IgD-negative memory B cell (primary cell): Measurements from ENCODE around the gene MFF. TPM values are rescaled to one million over a fixed set of nuclear protein-coding genes. Genes with fewer than 3 reads are reported as not detected.

Experiments used
- H3K27ac Mint-ChIP-seq, 3 donors: one replicate each; pipeline ENCODE4 v1.8.0; 2020 to 2022; ENCODE audit warnings: mild to moderate bottlenecking in 3 of 3, mixed read lengths in 3 of 3, moderate library complexity in 1 of 3
- H3K27me3 Mint-ChIP-seq: one replicate; pipeline ENCODE4 v1.8.0; 2021; ENCODE audit warnings: mixed read lengths
- H3K36me3 Mint-ChIP-seq: one replicate; pipeline ENCODE4 v1.8.0; 2020; ENCODE audit warnings: mild to moderate bottlenecking, mixed read lengths
- H3K4me1 Mint-ChIP-seq, 3 donors: one replicate each; pipeline ENCODE4 v1.8.0; 2020 to 2022; ENCODE audit warnings: mixed read lengths in 3 of 3, mild to moderate bottlenecking in 1 of 3
- H3K4me3 Mint-ChIP-seq, 4 donors: one replicate each; pipeline ENCODE4 v1.8.0; 2020 to 2022; ENCODE audit warnings: mild to moderate bottlenecking in 4 of 4, mixed read lengths in 4 of 4, moderate library complexity in 3 of 4
- H3K9me3 Mint-ChIP-seq, 3 donors: one replicate each; pipeline ENCODE4 v1.8.0; 2020 to 2021; ENCODE audit warnings: mixed read lengths in 3 of 3, mild to moderate bottlenecking in 1 of 3
- polyA plus RNA-seq: library from polyadenylated mRNA; unstranded; fragments of 300-500 nt; fragmentation: Illumina TruSeq; gene quantifications from one replicate; pipeline ENCODE4 v1.2.3, GENCODE V29; 2021

Gene MFF
- polyA plus RNA-seq, 1 donor from 2014 or later = 139 TPM

GRCh38 chr2:227317834-227318233 is 7.2 kb upstream of the MFF start:
- H3K27ac Mint-ChIP-seq = no peak overlapping the region
- peaks cover 9% of the 10 kb centered on the region for H3K36me3 Mint-ChIP-seq
- no peaks in the 10 kb centered on the region for H3K27me3 Mint-ChIP-seq
- peaks cover 0 to 6% (median 0%) of the 10 kb centered on the region in 3 donors for H3K4me1 Mint-ChIP-seq
- H3K4me3 Mint-ChIP-seq = no peak overlapping the region
- peaks cover 0 to 11% (median 2%) of the 10 kb centered on the region in 3 donors for H3K9me3 Mint-ChIP-seq

GRCh38 chr2:227320305-227321094 is 4.6 kb upstream of the MFF start:
- no peak overlapping the region for H3K27ac Mint-ChIP-seq
- H3K4me3 Mint-ChIP-seq = peak overlapping the region in 1 of 4 donors; percentile 98
- H3K36me3 Mint-ChIP-seq = peaks cover 5% of the 10 kb centered on the region
- H3K9me3 Mint-ChIP-seq = peaks cover 0 to 11% (median 3%) of the 10 kb centered on the region in 3 donors
- peaks cover 5 to 17% (median 10%) of the 10 kb centered on the region in 3 donors for H3K4me1 Mint-ChIP-seq
- no peaks in the 10 kb centered on the region for H3K27me3 Mint-ChIP-seq

- Mint-ChIP-seq H3K9me3 (peaks cover 0 to 3% (median 3%) of the 10 kb centered on the region in 3 donors), H3K27me3 (no peaks in the 10 kb centered on the region), H3K36me3 (peaks cover under 1% of the 10 kb centered on the region), H3K4me1 (peaks cover 15 to 26% (median 19%) of the 10 kb centered on the region in 3 donors), H3K4me3 (peak overlapping the region in 1 of 4 donors; percentile 98), H3K27ac (peak overlapping the region in 1 of 3 donors; percentile 98)
Measured at GRCh38 chr2:227322530-227323205, 2.4 kb upstream of the MFF start.

GRCh38 chr2:227323818-227324217 is 1.2 kb upstream of the MFF start:
- peak overlapping the region in 2 of 3 donors; percentile 95 to 98 for H3K27ac Mint-ChIP-seq
- H3K9me3 Mint-ChIP-seq = peaks cover 0 to 3% (median 0%) of the 10 kb centered on the region in 3 donors
- no peaks in the 10 kb centered on the region for H3K36me3 Mint-ChIP-seq
- H3K27me3 Mint-ChIP-seq = no peaks in the 10 kb centered on the region
- peak overlapping the region; percentile 3 to 98 (median 96) for H3K4me3 Mint-ChIP-seq
- H3K4me1 Mint-ChIP-seq = peaks cover 15 to 30% (median 26%) of the 10 kb centered on the region in 3 donors

GRCh38 chr2:227324642-227324994 is 433 bp upstream of the MFF start:
- H3K4me3 Mint-ChIP-seq = peak overlapping the region; percentile 94 to 98 (median 98)
- no peaks in the 10 kb centered on the region for H3K36me3 Mint-ChIP-seq
- peak overlapping the region; percentile 94 to 98 (median 95) for H3K27ac Mint-ChIP-seq
- H3K4me1 Mint-ChIP-seq = peaks cover 15 to 35% (median 26%) of the 10 kb centered on the region in 3 donors
- H3K27me3 Mint-ChIP-seq = no peaks in the 10 kb centered on the region
- H3K9me3 Mint-ChIP-seq = peaks cover 0 to 3% (median 0%) of the 10 kb centered on the region in 3 donors

GRCh38 chr2:227325839-227326195 is 766 bp downstream of the MFF start:
- peaks cover 0 to 3% (median 0%) of the 10 kb centered on the region in 3 donors for H3K9me3 Mint-ChIP-seq
- H3K4me1 Mint-ChIP-seq = peaks cover 15 to 36% (median 26%) of the 10 kb centered on the region in 3 donors
- H3K4me3 Mint-ChIP-seq = peak overlapping the region; percentile 94 to 98 (median 98)
- H3K36me3 Mint-ChIP-seq = peaks cover 2% of the 10 kb centered on the region
- H3K27ac Mint-ChIP-seq = peak overlapping the region; percentile 39 to 98 (median 95)
- H3K27me3 Mint-ChIP-seq = no peaks in the 10 kb centered on the region

- H3K27ac Mint-ChIP-seq = peak overlapping the region in 2 of 3 donors; percentile 76 to 98
- peaks cover 17 to 36% (median 28%) of the 10 kb centered on the region in 3 donors for H3K4me1 Mint-ChIP-seq
- no peaks in the 10 kb centered on the region for H3K27me3 Mint-ChIP-seq
- peaks cover 4% of the 10 kb centered on the region for H3K36me3 Mint-ChIP-seq
- peak overlapping the region; percentile 94 to 98 (median 98) for H3K4me3 Mint-ChIP-seq
- H3K9me3 Mint-ChIP-seq = peaks cover 0 to 3% (median 0%) of the 10 kb centered on the region in 3 donors
Measured at GRCh38 chr2:227326783-227327182, 1.7 kb downstream of the MFF start.

GRCh38 chr2:227335713-227336112 is 10.7 kb downstream of the MFF start:
- H3K36me3 Mint-ChIP-seq = peaks cover 18% of the 10 kb centered on the region
- H3K4me3 Mint-ChIP-seq = no peak overlapping the region
- H3K9me3 Mint-ChIP-seq = no peaks in the 10 kb centered on the region
- no peaks in the 10 kb centered on the region for H3K27me3 Mint-ChIP-seq
- peak overlapping the region in 1 of 3 donors; percentile 0 for H3K27ac Mint-ChIP-seq
- peaks cover 1 to 5% (median 5%) of the 10 kb centered on the region in 3 donors for H3K4me1 Mint-ChIP-seq

GRCh38 chr2:227337442-227337841 is 12.4 kb downstream of the MFF start:
- Mint-ChIP-seq H3K4me3 (peak overlapping the region in 1 of 4 donors; percentile 43), H3K4me1 (peaks cover 0 to 5% (median 0%) of the 10 kb centered on the region in 3 donors), H3K36me3 (peaks cover 14% of the 10 kb centered on the region), H3K27ac (no peak overlapping the region), H3K27me3 (no peaks in the 10 kb centered on the region), H3K9me3 (no peaks in the 10 kb centered on the region)

- H3K4me1 Mint-ChIP-seq = peaks cover 0 to 5% (median 0%) of the 10 kb centered on the region in 3 donors
- no peaks in the 10 kb centered on the region for H3K27me3 Mint-ChIP-seq
- no peak overlapping the region for H3K27ac Mint-ChIP-seq
- no peak overlapping the region for H3K4me3 Mint-ChIP-seq
- H3K9me3 Mint-ChIP-seq = no peaks in the 10 kb centered on the region
- H3K36me3 Mint-ChIP-seq = peaks cover 9% of the 10 kb centered on the region
Measured at GRCh38 chr2:227339098-227339599, 14.1 kb downstream of the MFF start.

- no peaks in the 10 kb centered on the region for H3K9me3 Mint-ChIP-seq
- no peaks in the 10 kb centered on the region for H3K27me3 Mint-ChIP-seq
- peaks cover 0 to 5% (median 0%) of the 10 kb centered on the region in 3 donors for H3K4me1 Mint-ChIP-seq
- H3K4me3 Mint-ChIP-seq = no peak overlapping the region
- no peak overlapping the region for H3K27ac Mint-ChIP-seq
- H3K36me3 Mint-ChIP-seq = peaks cover 7% of the 10 kb centered on the region
Measured at GRCh38 chr2:227340106-227340505, 15.1 kb downstream of the MFF start.

GRCh38 chr2:227341553-227341952 is 16.5 kb downstream of the MFF start:
- Mint-ChIP-seq H3K27me3 (no peaks in the 10 kb centered on the region), H3K9me3 (no peaks in the 10 kb centered on the region), H3K36me3 (peaks cover 4% of the 10 kb centered on the region), H3K4me1 (no peaks in the 10 kb centered on the region), H3K27ac (no peak overlapping the region), H3K4me3 (no peak overlapping the region)

GRCh38 chr2:227344231-227344630 is 19.2 kb downstream of the MFF start:
- H3K36me3 Mint-ChIP-seq = peaks cover 2% of the 10 kb centered on the region
- no peaks in the 10 kb centered on the region for H3K4me1 Mint-ChIP-seq
- H3K4me3 Mint-ChIP-seq = no peak overlapping the region
- no peaks in the 10 kb centered on the region for H3K27me3 Mint-ChIP-seq
- no peaks in the 10 kb centered on the region for H3K9me3 Mint-ChIP-seq
- no peak overlapping the region for H3K27ac Mint-ChIP-seq

GRCh38 chr2:227347117-227347516 is 22.1 kb downstream of the MFF start:
- Mint-ChIP-seq H3K9me3 (no peaks in the 10 kb centered on the region), H3K4me3 (no peak overlapping the region), H3K27ac (no peak overlapping the region), H3K36me3 (peaks cover 2% of the 10 kb centered on the region), H3K27me3 (no peaks in the 10 kb centered on the region), H3K4me1 (no peaks in the 10 kb centered on the region)

GRCh38 chr2:227348324-227348723 is 23.3 kb downstream of the MFF start:
- H3K27me3 Mint-ChIP-seq = no peaks in the 10 kb centered on the region

More at GRCh38 chr2:227348324-227348723, 23.3 kb downstream of the MFF start:
- no peaks in the 10 kb centered on the region for H3K9me3 Mint-ChIP-seq
- no peak overlapping the region for H3K27ac Mint-ChIP-seq
- no peak overlapping the region for H3K4me3 Mint-ChIP-seq
- no peaks in the 10 kb centered on the region for H3K4me1 Mint-ChIP-seq
- H3K36me3 Mint-ChIP-seq = peaks cover 5% of the 10 kb centered on the region
